GM12878 (cell line): ENCODE data around the gene SERPINA4. TPM values are rescaled to one million over a fixed set of nuclear protein-coding genes. Genes with fewer than 3 reads are reported as not detected.

Experiments used
- ATAC-seq: fragments of 200-7000 bp; cut with Tn5 transposase; 3 replicates; pipeline ENCODE4 v1.9.1; 2020; ENCODE audit warnings: mild to moderate bottlenecking, moderate library complexity
- BruUV-seq: library from RNA; stranded (reverse); fragments of 400-500 nt; replicated peaks from 2 replicates; lab custom pipeline; 2021; lab: Mats Ljungman, UMichigan
- CTCF ChIA-PET: fragments of 300-600 bp; sonication (Branson Sonifier 250); formaldehyde crosslinking; extraction: SDS; loops from one replicate; lab custom pipeline; 2021; ENCODE audit warnings: inconsistent platforms; lab: Yijun Ruan, JAX
- POLR2A ChIA-PET: fragments of 350-600 bp; formaldehyde crosslinking; extraction: SDS; loops from one replicate; lab custom pipeline; 2021; ENCODE audit warnings: inconsistent platforms; lab: Charles Lee
- RAD21 ChIA-PET: fragments of 300-600 bp; sonication (Branson Sonifier 250); formaldehyde crosslinking; loops from one replicate; lab custom pipeline; 2023; ENCODE audit warnings: antibody characterized with exemption; ENCODE audit not compliant: unreplicated experiment; lab: Charles Lee
- SMC1A ChIA-PET: fragments of 300-600 bp; sonication (Branson Sonifier 250); formaldehyde crosslinking; loops from one replicate; lab custom pipeline; 2023; ENCODE audit not compliant: unreplicated experiment, uncharacterized antibody; lab: Charles Lee
- DNase-seq: peaks from one replicate; pipeline ENCODE4 v3.0.0-alpha.2; 2011; ENCODE audit warnings: low read depth, low spot score
- FAIRE-seq: peaks from 3 replicates; lab custom pipeline; 2011; peaks lifted over from hg19 to GRCh38; lab: Jason Lieb, UNC
- H2AFZ ChIP-seq: 2 replicates; pipeline ENCODE4 v1.6.0; 2011; ENCODE audit warnings: low read depth, low read length, control low read depth; ENCODE audit not compliant: control insufficient read depth
- H3K27ac ChIP-seq: 2 replicates; pipeline ENCODE4 v1.5.1; 2011; ENCODE audit warnings: control low read depth; ENCODE audit not compliant: control insufficient read depth, insufficient read depth
- H3K27me3 ChIP-seq, 2 experiments: replicated peaks in 1 of 2; 2 replicates each; pipeline versions ENCODE4 v1.6.0 to v1.6.1; 2011; ENCODE audit warnings: low read length in 1 of 2; ENCODE audit not compliant: control insufficient read depth in 2 of 2, insufficient read depth in 2 of 2
- H3K36me3 ChIP-seq, 2 experiments: 2 replicates each; pipeline ENCODE4 v1.5.1; 2011; ENCODE audit warnings: low read length in 1 of 2; ENCODE audit not compliant: control insufficient read depth in 2 of 2, insufficient read depth in 2 of 2
- H3K4me1 ChIP-seq: 2 replicates; pipeline ENCODE4 v1.6.1; 2011; ENCODE audit warnings: mild to moderate bottlenecking, low read length, moderate library complexity, mixed read lengths; ENCODE audit not compliant: control insufficient read depth, insufficient read depth
- H3K4me2 ChIP-seq: 2 replicates; pipeline ENCODE4 v1.6.0; 2011; ENCODE audit warnings: control low read depth; ENCODE audit not compliant: control insufficient read depth, insufficient read depth
- H3K4me3 ChIP-seq: fragments of 200-600 bp; sonication (generic); 2 replicates; pipeline ENCODE4 v1.5.1; 2016
- H3K79me2 ChIP-seq: 2 replicates; pipeline ENCODE4 v1.6.0; 2011; ENCODE audit warnings: low read length; ENCODE audit not compliant: control insufficient read depth, insufficient read depth
- H3K9ac ChIP-seq: 2 replicates; pipeline ENCODE4 v1.8.0; 2011; ENCODE audit warnings: low read length, control low read depth, mixed read lengths; ENCODE audit not compliant: control insufficient read depth, insufficient read depth
- H3K9me3 ChIP-seq: replicated peaks from 3 replicates; pipeline ENCODE4 v1.5.1; 2011; ENCODE audit warnings: mild to moderate bottlenecking, low read length; ENCODE audit not compliant: control insufficient read depth, insufficient read depth
- H4K20me1 ChIP-seq: 2 replicates; pipeline ENCODE4 v1.6.0; 2011; ENCODE audit not compliant: control insufficient read depth, insufficient read depth
- HDAC6 ChIP-seq: fragments of 200-600 bp; sonication (generic); IDR thresholded peaks from one replicate; pipeline ENCODE4 v1.8.0; 2017; ENCODE audit warnings: antibody characterized with exemption; ENCODE audit not compliant: unreplicated experiment
- NFXL1 ChIP-seq: fragments of 450-650 bp; IDR thresholded peaks from 2 replicates; pipeline ENCODE4 v1.6.1; 2017; ENCODE audit warnings: antibody characterized with exemption, mild to moderate bottlenecking, borderline replicate concordance
- POLR2AphosphoS5 ChIP-seq: IDR thresholded peaks from 2 replicates; pipeline ENCODE4 v1.6.1; 2011; ENCODE audit warnings: mild to moderate bottlenecking, low read length, inconsistent platforms
- RBBP5 ChIP-seq: fragments of 200-600 bp; sonication (generic); conservative IDR thresholded peaks from 2 replicates; pipeline ENCODE4 v1.6.1; 2016
- RUNX3 ChIP-seq: IDR thresholded peaks from 2 replicates; pipeline ENCODE4 v1.6.1; 2012; ENCODE audit warnings: low read length, inconsistent platforms
- ZBTB33 ChIP-seq: fragments of 450-650 bp; IDR thresholded peaks from 2 replicates; pipeline ENCODE4 v1.6.1; 2017; ENCODE audit warnings: mild to moderate bottlenecking
- ZZZ3 ChIP-seq: IDR thresholded peaks from 2 replicates; pipeline ENCODE4 v1.6.1; 2011; ENCODE audit warnings: low read depth; ENCODE audit not compliant: control insufficient read depth, insufficient read length
- WGBS: methylation state at CpG from one replicate; pipeline ENCODE4 v1.1.6; 2016; ENCODE audit warnings: low lambda C conversion rate; ENCODE audit not compliant: insufficient replicate concordance, insufficient coverage; ENCODE audit errors: missing lambda C conversion rate; 5-methylcytosine and 5-hydroxymethylcytosine counted together
- in situ Hi-C: fragments of 300-500 bp; cut with MboI; formaldehyde crosslinking; loops from 9 replicates; pipeline ENCODE4 v1.14.3; 2018; ENCODE audit warnings: mixed read lengths
- intact Hi-C: fragments of 100-400 bp; cut with micrococcal nuclease; formaldehyde crosslinking; loops from one replicate; pipeline ENCODE4 v1.14.2; 2022; ENCODE audit not compliant: unreplicated experiment
- polyA plus RNA-seq, 11 experiments: library from polyadenylated mRNA; depleted of rRNA in 4 of 11; unstranded in 6 of 11; stranded (reverse) in 5 of 11; fragments of >200 nt; fragmentation: Nextera tagmentation in 4 of 11; fragmentation: Illumina TruSeq in 1 of 11; extraction: Ambion mirVana in 4 of 11; extraction: Trizol in 1 of 11; gene quantifications; 1 replicate in 1 of 11; 2 replicates in 10 of 11; pipeline versions ENCODE4 v1.2.1 to v1.2.3, GENCODE V29; 2011 to 2016; ENCODE audit warnings: inconsistent platforms in 2 of 11, missing spikeins in 2 of 11, low read depth in 1 of 11
- total RNA-seq, 4 experiments: library from RNA; depleted of rRNA in 3 of 4; stranded (reverse); fragments of >200 nt in 3 of 4; fragmentation: Illumina TruSeq in 1 of 4; extraction: Trizol in 1 of 4; gene quantifications; 2 replicates each; pipeline versions ENCODE4 v1.2.1 to v1.2.3, GENCODE V29; 2013 to 2021
- TF ChIP-seq, protein P1 (sequence below): fragments of 150-350 bp; IDR thresholded peaks from 2 replicates; pipeline ENCODE4 v1.6.1; 2014; ENCODE audit warnings: mild to moderate bottlenecking, low read depth, low read length
- TF ChIP-seq, protein P2 (sequence below): IDR thresholded peaks from 2 replicates; pipeline ENCODE4 v1.6.1; 2011; ENCODE audit warnings: borderline replicate concordance, low read depth, mild to moderate bottlenecking, moderate library complexity, mixed read lengths, low read length; ENCODE audit not compliant: insufficient read depth; ENCODE audit errors: extremely low read length
- TF ChIP-seq, protein P3 (sequence below): fragments of 450-650 bp; formaldehyde crosslinking; IDR thresholded peaks from 2 replicates; pipeline ENCODE4 v1.4.0; 2020; ENCODE audit warnings: mild to moderate bottlenecking, moderate library complexity

Gene SERPINA4
- total and polyA plus RNA-seq, 10 of the 15 experiments (the other 5 are each of a cell fraction or from before 2014, with no cell fraction given), result 0.13 TPM; not detected in 9

GRCh38 chr14:94588311-94588710 is 27.1 kb downstream of the SERPINA4 start:
- Histone ChIP-seq H3K27ac (no peak overlapping the region), H3K4me1 (no peaks in the 10 kb centered on the region), H3K4me3 (no peak overlapping the region), H3K9ac (no peak overlapping the region), H3K36me3 (no peaks in the 10 kb centered on the region), H3K79me2 (no peaks in the 10 kb centered on the region), H4K20me1 (no peaks in the 10 kb centered on the region), H3K27me3 (no peaks in the 10 kb centered on the region), H3K4me2 (no peak overlapping the region), H2AFZ (no peak overlapping the region), H3K9me3 (no peaks in the 10 kb centered on the region)
- no TSS peak for BruUV-seq
- no peak for TF ChIP-seq RBBP5
- TF ChIP-seq, protein P1, sequence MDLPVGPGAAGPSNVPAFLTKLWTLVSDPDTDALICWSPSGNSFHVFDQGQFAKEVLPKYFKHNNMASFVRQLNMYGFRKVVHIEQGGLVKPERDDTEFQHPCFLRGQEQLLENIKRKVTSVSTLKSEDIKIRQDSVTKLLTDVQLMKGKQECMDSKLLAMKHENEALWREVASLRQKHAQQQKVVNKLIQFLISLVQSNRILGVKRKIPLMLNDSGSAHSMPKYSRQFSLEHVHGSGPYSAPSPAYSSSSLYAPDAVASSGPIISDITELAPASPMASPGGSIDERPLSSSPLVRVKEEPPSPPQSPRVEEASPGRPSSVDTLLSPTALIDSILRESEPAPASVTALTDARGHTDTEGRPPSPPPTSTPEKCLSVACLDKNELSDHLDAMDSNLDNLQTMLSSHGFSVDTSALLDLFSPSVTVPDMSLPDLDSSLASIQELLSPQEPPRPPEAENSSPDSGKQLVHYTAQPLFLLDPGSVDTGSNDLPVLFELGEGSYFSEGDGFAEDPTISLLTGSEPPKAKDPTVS, result no peak
- no peak for TF ChIP-seq HDAC6
- TF ChIP-seq ZBTB33, result no peak
- in situ Hi-C loops, result no loop called here
- FAIRE-seq (no peak), DNase-seq (no peak), ATAC-seq (no peak)
- SMC1A ChIA-PET, result no interaction called here
- 0% methylated on average over 4 of the region's 4 CpGs for WGBS
- CTCF ChIA-PET, result no interaction called here
- RAD21 ChIA-PET, result no interaction called here
- intact Hi-C loops, result no loop called here
- POLR2A ChIA-PET, result no interaction called here

GRCh38 chr14:94591073-94591472 is 29.8 kb downstream of the SERPINA4 start:
- no peak for ATAC-seq
- H3K4me3 ChIP-seq, result no peak overlapping the region
- no peak overlapping the region for H3K9ac ChIP-seq
- FAIRE-seq, result no peak
- SMC1A ChIA-PET, result no interaction called here
- no peak overlapping the region for H2AFZ ChIP-seq
- no peak overlapping the region for H3K4me2 ChIP-seq
- H3K36me3 ChIP-seq, result no peaks in the 10 kb centered on the region
- POLR2A ChIA-PET, result no interaction called here
- no peaks in the 10 kb centered on the region for H3K9me3 ChIP-seq
- in situ Hi-C loops, result no loop called here
- no peaks in the 10 kb centered on the region for H3K79me2 ChIP-seq
- DNase-seq, result no peak
- BruUV-seq, result no TSS peak
- intact Hi-C loops, result no loop called here
- no peak overlapping the region for H3K27ac ChIP-seq
- no peaks in the 10 kb centered on the region for H3K27me3 ChIP-seq
- TF ChIP-seq POLR2AphosphoS5, result no peak
- TF ChIP-seq ZZZ3, result no peak
- no peak for TF ChIP-seq RUNX3
- TF ChIP-seq, protein P2, sequence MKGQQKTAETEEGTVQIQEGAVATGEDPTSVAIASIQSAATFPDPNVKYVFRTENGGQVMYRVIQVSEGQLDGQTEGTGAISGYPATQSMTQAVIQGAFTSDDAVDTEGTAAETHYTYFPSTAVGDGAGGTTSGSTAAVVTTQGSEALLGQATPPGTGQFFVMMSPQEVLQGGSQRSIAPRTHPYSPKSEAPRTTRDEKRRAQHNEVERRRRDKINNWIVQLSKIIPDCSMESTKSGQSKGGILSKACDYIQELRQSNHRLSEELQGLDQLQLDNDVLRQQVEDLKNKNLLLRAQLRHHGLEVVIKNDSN, result no peak
- TF ChIP-seq NFXL1, result no peak
- TF ChIP-seq, protein P3, sequence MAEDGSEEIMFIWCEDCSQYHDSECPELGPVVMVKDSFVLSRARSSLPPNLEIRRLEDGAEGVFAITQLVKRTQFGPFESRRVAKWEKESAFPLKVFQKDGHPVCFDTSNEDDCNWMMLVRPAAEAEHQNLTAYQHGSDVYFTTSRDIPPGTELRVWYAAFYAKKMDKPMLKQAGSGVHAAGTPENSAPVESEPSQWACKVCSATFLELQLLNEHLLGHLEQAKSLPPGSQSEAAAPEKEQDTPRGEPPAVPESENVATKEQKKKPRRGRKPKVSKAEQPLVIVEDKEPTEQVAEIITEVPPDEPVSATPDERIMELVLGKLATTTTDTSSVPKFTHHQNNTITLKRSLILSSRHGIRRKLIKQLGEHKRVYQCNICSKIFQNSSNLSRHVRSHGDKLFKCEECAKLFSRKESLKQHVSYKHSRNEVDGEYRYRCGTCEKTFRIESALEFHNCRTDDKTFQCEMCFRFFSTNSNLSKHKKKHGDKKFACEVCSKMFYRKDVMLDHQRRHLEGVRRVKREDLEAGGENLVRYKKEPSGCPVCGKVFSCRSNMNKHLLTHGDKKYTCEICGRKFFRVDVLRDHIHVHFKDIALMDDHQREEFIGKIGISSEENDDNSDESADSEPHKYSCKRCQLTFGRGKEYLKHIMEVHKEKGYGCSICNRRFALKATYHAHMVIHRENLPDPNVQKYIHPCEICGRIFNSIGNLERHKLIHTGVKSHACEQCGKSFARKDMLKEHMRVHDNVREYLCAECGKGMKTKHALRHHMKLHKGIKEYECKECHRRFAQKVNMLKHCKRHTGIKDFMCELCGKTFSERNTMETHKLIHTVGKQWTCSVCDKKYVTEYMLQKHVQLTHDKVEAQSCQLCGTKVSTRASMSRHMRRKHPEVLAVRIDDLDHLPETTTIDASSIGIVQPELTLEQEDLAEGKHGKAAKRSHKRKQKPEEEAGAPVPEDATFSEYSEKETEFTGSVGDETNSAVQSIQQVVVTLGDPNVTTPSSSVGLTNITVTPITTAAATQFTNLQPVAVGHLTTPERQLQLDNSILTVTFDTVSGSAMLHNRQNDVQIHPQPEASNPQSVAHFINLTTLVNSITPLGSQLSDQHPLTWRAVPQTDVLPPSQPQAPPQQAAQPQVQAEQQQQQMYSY, result no peak
- no peaks in the 10 kb centered on the region for H4K20me1 ChIP-seq
- CTCF ChIA-PET, result no interaction called here
- H3K4me1 ChIP-seq, result no peaks in the 10 kb centered on the region
- RAD21 ChIA-PET, result no interaction called here
